Lower lobe of right lung (tissue), 2 donors: ENCODE results near the gene GLYAT. TPM values are rescaled to one million over a fixed set of nuclear protein-coding genes. Genes with fewer than 3 reads are reported as not detected.

ENCODE experiments used
- ATAC-seq, 2 donors: fragments of 200-7000 bp; cut with Tn5 transposase; one replicate each; pipeline ENCODE4 v1.9.1; 2020 to 2022; ENCODE audit warnings: mild to moderate bottlenecking in 2 of 2, moderate library complexity in 2 of 2
- DNase-seq: peaks from one replicate; pipeline ENCODE4 v3.0.0-alpha.2; 2020
- H3K27ac ChIP-seq: fragments of 200-600 bp; one replicate; pipeline ENCODE4 v1.8.0; 2022
- H3K27me3 ChIP-seq: fragments of 200-600 bp; one replicate; pipeline ENCODE4 v1.8.0; 2022; ENCODE audit warnings: low read depth
- H3K36me3 ChIP-seq: fragments of 200-600 bp; one replicate; pipeline ENCODE4 v1.8.0; 2022; ENCODE audit warnings: mild to moderate bottlenecking
- H3K4me1 ChIP-seq: fragments of 200-600 bp; one replicate; pipeline ENCODE4 v1.8.0; 2022
- H3K4me3 ChIP-seq: fragments of 200-600 bp; one replicate; pipeline ENCODE4 v1.8.0; 2022; ENCODE audit warnings: mild to moderate bottlenecking
- H3K9me3 ChIP-seq: fragments of 200-600 bp; one replicate; pipeline ENCODE4 v1.8.0; 2022
- intact Hi-C: fragments of 100-400 bp; cut with DNase I; formaldehyde crosslinking; loops from one replicate; pipeline ENCODE4 v1.11.0; 2022
- total RNA-seq: library from RNA; stranded (reverse); fragmentation: NEBNext Ultra II Directional; extraction: Animal tissue kit (Norgen Biotek cat#: 25700); gene quantifications from one replicate; pipeline ENCODE4 v1.2.1, GENCODE V29; 2021
- TF ChIP-seq, protein P1 (sequence below): fragments of 200-600 bp; IDR thresholded peaks from one replicate; pipeline ENCODE4 v1.8.0; 2022; ENCODE audit warnings: antibody characterized with exemption, mild to moderate bottlenecking
- donor health status: DM: no; HTN: yes; CAD: no; lungs with severe emphysema.

The GLYAT gene
- total RNA-seq, 1 donor from 2014 or later, result not detected

DNA sequence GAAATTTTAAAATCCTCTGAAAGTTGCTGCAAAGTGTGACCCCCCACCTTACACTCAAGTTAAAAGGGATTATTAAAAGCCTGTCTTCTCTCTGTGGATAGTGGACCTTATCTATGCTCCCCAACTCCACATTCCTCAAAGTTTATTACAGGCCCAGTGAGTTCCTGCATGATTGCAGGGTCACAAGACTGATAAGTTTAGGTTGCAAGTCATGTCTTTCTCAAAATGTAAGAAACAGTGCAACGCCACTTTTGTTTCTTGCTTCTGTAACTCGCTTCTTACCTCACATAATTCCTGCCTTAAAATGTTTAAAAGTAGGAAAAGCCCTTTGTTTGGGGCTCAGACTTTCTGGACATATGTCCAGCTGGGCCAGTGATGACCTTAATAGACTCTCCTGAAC is 38.4 kb upstream of the GLYAT start:
- no peak for DNase-seq
- no peaks in the 10 kb centered on the region for H3K36me3 ChIP-seq
- H3K27ac ChIP-seq, result no peak overlapping the region
- H3K27me3 ChIP-seq, result no peaks in the 10 kb centered on the region
- H3K9me3 ChIP-seq, result no peaks in the 10 kb centered on the region
- no peak for ATAC-seq
- intact Hi-C loops, result no loop called here
- no peaks in the 10 kb centered on the region for H3K4me1 ChIP-seq
- TF ChIP-seq, protein P1, sequence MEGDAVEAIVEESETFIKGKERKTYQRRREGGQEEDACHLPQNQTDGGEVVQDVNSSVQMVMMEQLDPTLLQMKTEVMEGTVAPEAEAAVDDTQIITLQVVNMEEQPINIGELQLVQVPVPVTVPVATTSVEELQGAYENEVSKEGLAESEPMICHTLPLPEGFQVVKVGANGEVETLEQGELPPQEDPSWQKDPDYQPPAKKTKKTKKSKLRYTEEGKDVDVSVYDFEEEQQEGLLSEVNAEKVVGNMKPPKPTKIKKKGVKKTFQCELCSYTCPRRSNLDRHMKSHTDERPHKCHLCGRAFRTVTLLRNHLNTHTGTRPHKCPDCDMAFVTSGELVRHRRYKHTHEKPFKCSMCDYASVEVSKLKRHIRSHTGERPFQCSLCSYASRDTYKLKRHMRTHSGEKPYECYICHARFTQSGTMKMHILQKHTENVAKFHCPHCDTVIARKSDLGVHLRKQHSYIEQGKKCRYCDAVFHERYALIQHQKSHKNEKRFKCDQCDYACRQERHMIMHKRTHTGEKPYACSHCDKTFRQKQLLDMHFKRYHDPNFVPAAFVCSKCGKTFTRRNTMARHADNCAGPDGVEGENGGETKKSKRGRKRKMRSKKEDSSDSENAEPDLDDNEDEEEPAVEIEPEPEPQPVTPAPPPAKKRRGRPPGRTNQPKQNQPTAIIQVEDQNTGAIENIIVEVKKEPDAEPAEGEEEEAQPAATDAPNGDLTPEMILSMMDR, result no peak
- H3K4me3 ChIP-seq, result no peak overlapping the region

GRCh38 chr11:58769308-58769707 is 37.6 kb upstream of the GLYAT start:
- Histone ChIP-seq H3K27me3 (no peaks in the 10 kb centered on the region), H3K9me3 (no peaks in the 10 kb centered on the region), H3K36me3 (no peaks in the 10 kb centered on the region), H3K4me3 (no peak overlapping the region), H3K27ac (no peak overlapping the region), H3K4me1 (no peaks in the 10 kb centered on the region)
- no peak for ATAC-seq
- TF ChIP-seq, protein P1, result no peak
- intact Hi-C loops, result no loop called here
- DNase-seq, result no peak

GRCh38 chr11:58768137-58768536 is 36.4 kb upstream of the GLYAT start:
- Histone ChIP-seq H3K9me3 (no peaks in the 10 kb centered on the region), H3K36me3 (no peaks in the 10 kb centered on the region), H3K27me3 (no peaks in the 10 kb centered on the region), H3K27ac (no peak overlapping the region), H3K4me1 (no peaks in the 10 kb centered on the region), H3K4me3 (no peak overlapping the region)
- DNase-seq (no peak), ATAC-seq (no peak)
- intact Hi-C loops, result no loop called here
- TF ChIP-seq, protein P1, result no peak

DNA sequence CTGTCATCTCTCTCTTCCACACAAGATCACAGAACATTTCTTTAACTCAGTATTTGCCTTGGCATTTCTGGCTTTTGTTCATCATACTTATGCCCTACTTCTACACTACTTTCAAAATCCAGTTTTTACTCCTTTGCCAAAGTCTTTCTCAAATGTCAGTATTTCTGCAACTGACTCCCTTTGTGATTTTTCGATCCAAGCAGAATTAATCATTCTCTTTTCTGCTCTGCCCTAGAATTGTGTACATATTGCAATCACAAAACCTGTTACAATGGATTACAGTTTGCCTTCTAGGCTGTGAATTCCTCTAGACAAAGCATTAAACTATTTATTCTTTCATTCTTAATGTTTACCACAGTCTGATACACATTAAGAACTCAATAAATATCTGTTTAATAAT is 33.3 kb upstream of the GLYAT start:
- TF ChIP-seq, protein P1, result no peak
- Histone ChIP-seq H3K9me3 (no peaks in the 10 kb centered on the region), H3K27ac (no peak overlapping the region), H3K4me3 (no peak overlapping the region), H3K27me3 (no peaks in the 10 kb centered on the region), H3K4me1 (no peaks in the 10 kb centered on the region), H3K36me3 (no peaks in the 10 kb centered on the region)
- no peak for DNase-seq
- intact Hi-C loops, result no loop called here
- ATAC-seq, result no peak

GRCh38 chr11:58763120-58763490 is 31.4 kb upstream of the GLYAT start:
- ATAC-seq (no peak), DNase-seq (no peak)
- Histone ChIP-seq H3K36me3 (no peaks in the 10 kb centered on the region), H3K27ac (no peak overlapping the region), H3K9me3 (no peaks in the 10 kb centered on the region), H3K27me3 (no peaks in the 10 kb centered on the region), H3K4me1 (no peaks in the 10 kb centered on the region), H3K4me3 (no peak overlapping the region)
- TF ChIP-seq, protein P1, result no peak
- intact Hi-C loops, result no loop called here
